Endothelial cell of umbilical vein (primary cell): Measurements from ENCODE around the gene NHS. TPM values are rescaled to one million over a fixed set of nuclear protein-coding genes. Genes with fewer than 3 reads are reported as not detected.

Experiments used
- BruUV-seq: library from RNA; stranded (reverse); fragments of 400-500 nt; replicated peaks from 2 replicates; lab custom pipeline; 2021; lab: Mats Ljungman, UMichigan
- CTCF ChIA-PET: fragments of 300-600, 350-600 bp; sonication (Branson Sonifier 250); formaldehyde crosslinking; loops from one replicate; lab custom pipeline; 2021; ENCODE audit warnings: antibody characterized with exemption, inconsistent platforms; lab: Charles Lee
- POLR2A ChIA-PET: fragments of 300-600, 350-600 bp; sonication (Branson Sonifier 250); formaldehyde crosslinking; loops from one replicate; lab custom pipeline; 2021; ENCODE audit warnings: antibody characterized with exemption, inconsistent platforms; lab: Charles Lee
- DNase-seq: peaks from one replicate; pipeline ENCODE4 v3.0.0-alpha.2; 2011; ENCODE audit warnings: low read depth, low spot score
- FAIRE-seq: peaks from 2 replicates; lab custom pipeline; 2011; peaks lifted over from hg19 to GRCh38; lab: Jason Lieb, UNC
- H2AFZ ChIP-seq: 2 replicates; pipeline ENCODE4 v1.6.0; 2012; ENCODE audit warnings: low read depth, low read length, control low read depth, inconsistent platforms
- H3K27ac ChIP-seq: 2 replicates; pipeline ENCODE4 v1.5.1; 2011; ENCODE audit warnings: low read depth, mild to moderate bottlenecking, control low read depth, low read length, moderate library complexity; ENCODE audit not compliant: insufficient read depth
- H3K27me3 ChIP-seq, 2 experiments: 2 replicates each; pipeline versions ENCODE4 v1.6.0 to v1.6.1; 2011; ENCODE audit warnings: low read length in 2 of 2, mixed read lengths in 1 of 2; ENCODE audit not compliant: control insufficient read depth in 2 of 2, insufficient read depth in 2 of 2
- H3K36me3 ChIP-seq, 2 experiments: 2 replicates in 1 of 2; 3 replicates in 1 of 2; pipeline ENCODE4 v1.5.1; 2011; ENCODE audit warnings: low read length in 2 of 2, mild to moderate bottlenecking in 1 of 2, moderate library complexity in 1 of 2; ENCODE audit not compliant: control insufficient read depth in 2 of 2, insufficient read depth in 2 of 2; ENCODE audit errors: extremely low read depth in 1 of 2
- H3K4me1 ChIP-seq: 3 replicates; pipeline ENCODE4 v1.5.1; 2011; ENCODE audit warnings: mild to moderate bottlenecking, low read length; ENCODE audit not compliant: control insufficient read depth, insufficient read depth; ENCODE audit errors: extremely low read depth
- H3K4me2 ChIP-seq: 2 replicates; pipeline ENCODE4 v1.6.1; 2011; ENCODE audit warnings: low read length, control low read depth, mixed read lengths; ENCODE audit not compliant: insufficient read depth
- H3K4me3 ChIP-seq, 3 experiments: fragments of 200-600 bp in 1 of 3; sonication (generic), shearing (Covaris generic) in 1 of 3; replicated peaks in 1 of 3; 2 replicates each; pipeline ENCODE4 v1.5.1; 2011 to 2016; ENCODE audit warnings: control low read depth in 3 of 3, low read length in 3 of 3, mild to moderate bottlenecking in 2 of 3, inconsistent platforms in 1 of 3, low read depth in 1 of 3, moderate library complexity in 1 of 3; ENCODE audit not compliant: insufficient read depth in 1 of 3
- H3K79me2 ChIP-seq: 2 replicates; pipeline ENCODE4 v1.6.0; 2012; ENCODE audit warnings: low read length, inconsistent platforms; ENCODE audit not compliant: control insufficient read depth, insufficient read depth
- H3K9ac ChIP-seq: replicated peaks from 2 replicates; pipeline ENCODE3; 2011; ENCODE audit warnings: low read length, control low read depth; ENCODE audit not compliant: insufficient read depth; ENCODE audit errors: extremely low read depth
- H3K9me1 ChIP-seq: replicated peaks from 3 replicates; pipeline ENCODE4 v1.6.0; 2011; ENCODE audit warnings: mild to moderate bottlenecking, low read length; ENCODE audit not compliant: control insufficient read depth, insufficient read depth; ENCODE audit errors: extremely low read depth
- H3K9me3 ChIP-seq: replicated peaks from 2 replicates; pipeline ENCODE4 v1.5.1; 2012; ENCODE audit warnings: low read length, inconsistent platforms; ENCODE audit not compliant: control insufficient read depth, insufficient read depth
- H4K20me1 ChIP-seq: replicated peaks from 2 replicates; pipeline ENCODE3; 2011; ENCODE audit warnings: mild to moderate bottlenecking, low read length; ENCODE audit not compliant: control insufficient read depth, insufficient read depth; ENCODE audit errors: extremely low read depth
- CTCF ChIP-seq, 2 donors: IDR thresholded peaks; 1 replicate in 1 of 2; 2 replicates in 1 of 2; pipeline ENCODE4 v1.5.1; 2011; ENCODE audit warnings: low read length in 2 of 2, mild to moderate bottlenecking in 2 of 2, moderate library complexity in 2 of 2, control low read depth in 1 of 2, inconsistent platforms in 1 of 2, low read depth in 1 of 2; ENCODE audit not compliant: insufficient read depth in 1 of 2; ENCODE audit errors: extremely low read depth in 1 of 2
- EZH2 ChIP-seq: IDR thresholded peaks from 2 replicates; pipeline ENCODE4 v1.6.1; 2012; ENCODE audit warnings: borderline replicate concordance, low read depth, mild to moderate bottlenecking, moderate library complexity, low read length, inconsistent platforms; ENCODE audit not compliant: severe bottlenecking
- FOS ChIP-seq: IDR thresholded peaks from 2 replicates; pipeline ENCODE4 v1.6.1; 2011; ENCODE audit warnings: mild to moderate bottlenecking, low read length, moderate library complexity, borderline replicate concordance; ENCODE audit not compliant: insufficient read depth
- GATA2 ChIP-seq: IDR thresholded peaks from 2 replicates; pipeline ENCODE4 v1.7.0; 2011; ENCODE audit warnings: low read depth, mild to moderate bottlenecking, moderate library complexity, mixed read lengths, low read length; ENCODE audit not compliant: insufficient read length, insufficient read depth
- JUN ChIP-seq: IDR thresholded peaks from 2 replicates; pipeline ENCODE4 v1.6.1; 2011; ENCODE audit warnings: borderline replicate concordance, low read depth; ENCODE audit not compliant: insufficient read length, insufficient read depth
- MAX ChIP-seq: IDR thresholded peaks from 2 replicates; pipeline ENCODE4 v1.6.1; 2011; ENCODE audit not compliant: insufficient read depth, insufficient read length
- MYC ChIP-seq: IDR thresholded peaks from one replicate; pipeline ENCODE4 v1.6.1; 2011; ENCODE audit warnings: mild to moderate bottlenecking, low read depth, low read length
- POLR2A ChIP-seq: IDR thresholded peaks from 2 replicates; pipeline ENCODE4 v1.6.1; 2012; ENCODE audit warnings: low read depth, mild to moderate bottlenecking, control low read depth, low read length
- POLR2AphosphoS5 ChIP-seq: IDR thresholded peaks from 2 replicates; pipeline ENCODE4 v1.6.1; 2012; ENCODE audit warnings: low read depth, mild to moderate bottlenecking, control low read depth, low read length, moderate library complexity; ENCODE audit not compliant: insufficient read depth
- dilution Hi-C: fragments of 300-500 bp; cut with MboI; formaldehyde crosslinking; loops from one replicate; pipeline ENCODE4 v1.15.0; 2019; ENCODE audit warnings: low sequenced_read_pairs; ENCODE audit not compliant: extremely low pct_ligation_motif_present
- intact Hi-C: fragments of 100-400 bp; cut with micrococcal nuclease; formaldehyde crosslinking; loops from one replicate; pipeline ENCODE4 v1.10.0; 2022
- polyA plus RNA-seq, 4 experiments: library from polyadenylated mRNA; depleted of rRNA in 3 of 4; stranded (reverse) in 3 of 4; unstranded in 1 of 4; fragments of >200 nt; gene quantifications; 2 replicates each; pipeline versions ENCODE4 v1.2.1 to v1.2.3, GENCODE V29; 2011 to 2012; ENCODE audit warnings: missing spikeins in 1 of 4
- total RNA-seq: library from RNA; stranded (reverse); gene quantifications from 2 replicates; pipeline ENCODE4 v1.2.3, GENCODE V29; 2021

The NHS gene
- total and polyA plus RNA-seq, 2 donors (not counting 3 experiments of a cell fraction or from before 2014, with no cell fraction given) = 0.07 to 0.46 TPM

GRCh38 chrX:17390419-17390850, 15.4 kb downstream of the NHS start:
- Histone ChIP-seq H3K27me3 (no peaks in the 10 kb centered on the region), H3K79me2 (no peaks in the 10 kb centered on the region), H3K36me3 (no peaks in the 10 kb centered on the region), H3K9me1 (no peaks in the 10 kb centered on the region), H3K27ac (no peak overlapping the region), H4K20me1 (no peaks in the 10 kb centered on the region), H3K9me3 (no peaks in the 10 kb centered on the region), H3K9ac (no peak overlapping the region), H3K4me1 (no peaks in the 10 kb centered on the region), H3K4me3 (no peak overlapping the region), H2AFZ (no peak overlapping the region), H3K4me2 (no peak overlapping the region)
- ChIA-PET CTCF (no interaction called here), POLR2A (no interaction called here)
- DNase-seq = no peak
- intact Hi-C loops (no loop called here), dilution Hi-C loops (no loop called here)
- FAIRE-seq = no peak
- BruUV-seq = no TSS peak
- no peak for TF ChIP-seq MAX
- no peak for TF ChIP-seq CTCF (IDR thresholded peaks at IDR 0.05; ENCODE audit: extremely low read depth in 1 of 2, insufficient read depth in 1 of 2, low read depth in 1 of 2, low read length in 2 of 2)
- TF ChIP-seq POLR2AphosphoS5 = no peak
- TF ChIP-seq POLR2A = no peak
- no peak for TF ChIP-seq JUN
- no peak for TF ChIP-seq FOS
- no peak for TF ChIP-seq GATA2
- no peak for TF ChIP-seq EZH2
- TF ChIP-seq MYC = no peak
